ENCODE data around the gene SLC29A1.

Gene SLC29A1

DNA sequence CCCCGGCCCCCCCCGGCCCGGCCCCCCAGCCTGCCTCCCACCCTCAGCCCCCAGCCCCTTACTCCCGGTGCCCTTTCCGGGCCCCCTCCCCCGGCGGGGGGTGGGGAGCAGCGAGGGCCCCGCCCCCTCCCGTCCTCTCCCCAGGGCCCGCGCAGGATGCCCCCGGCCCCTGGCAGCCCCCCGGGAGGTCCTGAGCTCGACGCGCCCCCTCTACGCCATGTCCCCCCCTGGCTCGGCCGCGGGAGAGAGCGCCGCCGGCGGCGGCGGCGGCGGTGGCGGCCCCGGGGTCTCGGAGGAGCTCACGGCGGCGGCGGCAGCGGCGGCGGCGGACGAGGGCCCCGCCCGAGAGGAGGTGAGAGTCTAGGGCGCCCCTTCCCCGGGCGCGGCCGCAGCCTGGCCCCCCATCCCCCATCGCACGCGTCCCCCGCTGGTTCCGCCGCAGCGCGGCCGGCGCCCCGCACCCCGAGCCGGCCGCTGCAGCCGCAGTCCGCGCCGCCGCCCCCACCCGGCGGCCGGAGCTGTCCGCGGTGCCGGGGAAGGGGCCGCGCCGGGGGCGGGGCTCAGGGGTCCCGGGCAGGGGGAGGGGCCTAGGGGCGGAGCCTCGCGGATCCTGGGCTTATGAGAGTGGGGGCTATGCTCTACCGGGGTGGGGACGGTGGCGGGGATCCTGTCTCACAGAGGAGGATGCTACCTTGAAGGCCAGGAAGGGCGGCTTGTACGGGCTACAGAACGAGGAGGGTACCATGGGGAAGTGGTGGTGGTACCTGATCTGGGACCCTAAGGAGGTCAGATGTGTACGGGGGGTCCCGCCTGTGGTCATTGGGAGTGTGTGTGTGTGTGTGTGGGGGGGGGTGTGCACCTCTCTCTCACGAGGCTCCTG, 47.4 kb downstream of the SLC29A1 start:
- Histone ChIP-seq H3K36me3 (ENCODE audit: low read depth) (no peaks in the 10 kb centered on the region), H3K9me3 (ENCODE audit: severe bottlenecking) (no peaks in the 10 kb centered on the region), H3K4me1 (ENCODE audit: insufficient read depth, poor library complexity, severe bottlenecking) (no peaks in the 10 kb centered on the region), H3K27me3 (ENCODE audit: insufficient read depth, poor library complexity, severe bottlenecking) (peaks cover 31% of the 10 kb centered on the region), H3K27ac (ENCODE audit: poor library complexity, severe bottlenecking) (no peak overlapping the region), H3K4me3 (ENCODE audit: severe bottlenecking) (peak overlapping the region; percentile 32)
- DNase-seq (ENCODE audit: low spot score): no peak
- TF ChIP-seq, protein P1, sequence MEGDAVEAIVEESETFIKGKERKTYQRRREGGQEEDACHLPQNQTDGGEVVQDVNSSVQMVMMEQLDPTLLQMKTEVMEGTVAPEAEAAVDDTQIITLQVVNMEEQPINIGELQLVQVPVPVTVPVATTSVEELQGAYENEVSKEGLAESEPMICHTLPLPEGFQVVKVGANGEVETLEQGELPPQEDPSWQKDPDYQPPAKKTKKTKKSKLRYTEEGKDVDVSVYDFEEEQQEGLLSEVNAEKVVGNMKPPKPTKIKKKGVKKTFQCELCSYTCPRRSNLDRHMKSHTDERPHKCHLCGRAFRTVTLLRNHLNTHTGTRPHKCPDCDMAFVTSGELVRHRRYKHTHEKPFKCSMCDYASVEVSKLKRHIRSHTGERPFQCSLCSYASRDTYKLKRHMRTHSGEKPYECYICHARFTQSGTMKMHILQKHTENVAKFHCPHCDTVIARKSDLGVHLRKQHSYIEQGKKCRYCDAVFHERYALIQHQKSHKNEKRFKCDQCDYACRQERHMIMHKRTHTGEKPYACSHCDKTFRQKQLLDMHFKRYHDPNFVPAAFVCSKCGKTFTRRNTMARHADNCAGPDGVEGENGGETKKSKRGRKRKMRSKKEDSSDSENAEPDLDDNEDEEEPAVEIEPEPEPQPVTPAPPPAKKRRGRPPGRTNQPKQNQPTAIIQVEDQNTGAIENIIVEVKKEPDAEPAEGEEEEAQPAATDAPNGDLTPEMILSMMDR (IDR thresholded peaks at IDR 0.05; ENCODE audit: poor library complexity, severe bottlenecking): no peak
- ATAC-seq (ENCODE audit: low read depth): no peak

DNA sequence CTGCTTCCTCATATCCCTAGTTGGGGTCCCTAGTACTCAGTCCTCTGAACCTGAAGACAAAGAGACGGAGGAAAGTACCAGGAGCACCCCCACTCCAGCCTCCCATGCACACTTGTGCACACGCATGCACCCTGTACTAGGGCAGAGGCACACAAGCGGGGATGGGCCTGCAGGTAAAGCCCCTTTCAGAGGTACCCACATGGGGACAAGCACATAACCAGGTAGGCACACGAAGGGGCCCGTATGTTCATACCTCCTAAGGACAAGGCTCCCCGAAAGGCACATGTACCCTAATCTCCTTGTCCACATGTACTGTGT, 48.0 kb downstream of the SLC29A1 start:
- TF ChIP-seq, protein P1 (IDR thresholded peaks at IDR 0.05; ENCODE audit: poor library complexity, severe bottlenecking): no peak
- no peak for ATAC-seq (ENCODE audit: low read depth)
- H3K9me3 ChIP-seq (ENCODE audit: severe bottlenecking): no peaks in the 10 kb centered on the region
- DNase-seq (ENCODE audit: low spot score): no peak
- H3K27me3 ChIP-seq (ENCODE audit: insufficient read depth, poor library complexity, severe bottlenecking): peaks cover 34% of the 10 kb centered on the region
- no peaks in the 10 kb centered on the region for H3K4me1 ChIP-seq (ENCODE audit: insufficient read depth, poor library complexity, severe bottlenecking)
- H3K27ac ChIP-seq (ENCODE audit: poor library complexity, severe bottlenecking): no peak overlapping the region
- H3K4me3 ChIP-seq (ENCODE audit: severe bottlenecking): no peak overlapping the region
- no peaks in the 10 kb centered on the region for H3K36me3 ChIP-seq (ENCODE audit: low read depth)

DNA sequence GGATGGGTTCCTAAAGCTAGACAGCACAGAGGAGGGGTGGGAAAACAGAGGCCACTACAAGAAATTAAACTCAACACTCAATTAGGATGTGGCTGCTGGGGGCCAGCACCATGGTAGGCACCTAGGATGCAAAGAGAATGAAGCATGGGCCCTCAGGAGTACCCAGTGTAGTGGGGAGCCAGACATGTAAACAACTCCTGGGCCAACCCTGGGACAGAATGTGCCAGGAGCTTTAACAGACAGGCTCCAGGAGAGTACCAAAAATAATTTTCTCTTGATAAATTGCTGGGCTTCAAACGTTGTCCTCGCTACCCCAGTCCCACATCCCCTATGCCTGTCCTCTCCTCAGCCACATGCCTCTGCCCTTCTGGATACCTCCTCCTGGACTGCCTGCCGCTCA, 48.5 kb downstream of the SLC29A1 start:
- no peak for ATAC-seq (ENCODE audit: low read depth)
- no peaks in the 10 kb centered on the region for H3K9me3 ChIP-seq (ENCODE audit: severe bottlenecking)

DNA sequence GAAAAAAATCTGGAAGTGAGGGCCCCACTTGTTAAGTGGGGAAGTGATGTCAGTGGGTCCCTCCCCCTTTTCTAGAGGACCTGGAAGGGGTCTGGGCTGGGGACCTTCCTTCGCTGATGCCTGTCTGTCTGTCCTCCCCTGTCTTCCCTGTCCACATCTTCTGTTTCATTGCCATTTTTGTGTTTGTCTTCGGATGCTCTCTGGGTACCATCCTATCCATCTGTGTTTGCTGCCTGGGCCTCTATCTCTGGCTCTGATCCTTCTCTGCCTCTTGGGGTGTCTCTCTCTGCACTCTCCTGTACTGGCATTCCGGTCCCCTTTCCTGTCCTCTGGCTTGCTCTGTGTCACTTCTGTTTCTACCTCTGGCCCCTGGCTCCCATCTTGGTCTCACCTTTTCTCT, 49.1 kb downstream of the SLC29A1 start:
- Histone ChIP-seq H3K27ac (ENCODE audit: poor library complexity, severe bottlenecking) (no peak overlapping the region), H3K36me3 (ENCODE audit: low read depth) (no peaks in the 10 kb centered on the region), H3K9me3 (ENCODE audit: severe bottlenecking) (no peaks in the 10 kb centered on the region), H3K27me3 (ENCODE audit: insufficient read depth, poor library complexity, severe bottlenecking) (peaks cover 43% of the 10 kb centered on the region), H3K4me3 (ENCODE audit: severe bottlenecking) (no peak overlapping the region), H3K4me1 (ENCODE audit: insufficient read depth, poor library complexity, severe bottlenecking) (no peaks in the 10 kb centered on the region)
- ATAC-seq (ENCODE audit: low read depth): no peak
- TF ChIP-seq, protein P1 (IDR thresholded peaks at IDR 0.05; ENCODE audit: poor library complexity, severe bottlenecking): no peak
- DNase-seq (ENCODE audit: low spot score): no peak

More for the DNA sequence above, 48.5 kb downstream of the SLC29A1 start:
- no peaks in the 10 kb centered on the region for H3K4me1 ChIP-seq (ENCODE audit: insufficient read depth, poor library complexity, severe bottlenecking)
- TF ChIP-seq, protein P1 (IDR thresholded peaks at IDR 0.05; ENCODE audit: poor library complexity, severe bottlenecking): no peak
- DNase-seq (ENCODE audit: low spot score): no peak
- H3K36me3 ChIP-seq (ENCODE audit: low read depth): no peaks in the 10 kb centered on the region
- H3K27ac ChIP-seq (ENCODE audit: poor library complexity, severe bottlenecking): no peak overlapping the region
- no peak overlapping the region for H3K4me3 ChIP-seq (ENCODE audit: severe bottlenecking)
- H3K27me3 ChIP-seq (ENCODE audit: insufficient read depth, poor library complexity, severe bottlenecking): peaks cover 40% of the 10 kb centered on the region

DNA sequence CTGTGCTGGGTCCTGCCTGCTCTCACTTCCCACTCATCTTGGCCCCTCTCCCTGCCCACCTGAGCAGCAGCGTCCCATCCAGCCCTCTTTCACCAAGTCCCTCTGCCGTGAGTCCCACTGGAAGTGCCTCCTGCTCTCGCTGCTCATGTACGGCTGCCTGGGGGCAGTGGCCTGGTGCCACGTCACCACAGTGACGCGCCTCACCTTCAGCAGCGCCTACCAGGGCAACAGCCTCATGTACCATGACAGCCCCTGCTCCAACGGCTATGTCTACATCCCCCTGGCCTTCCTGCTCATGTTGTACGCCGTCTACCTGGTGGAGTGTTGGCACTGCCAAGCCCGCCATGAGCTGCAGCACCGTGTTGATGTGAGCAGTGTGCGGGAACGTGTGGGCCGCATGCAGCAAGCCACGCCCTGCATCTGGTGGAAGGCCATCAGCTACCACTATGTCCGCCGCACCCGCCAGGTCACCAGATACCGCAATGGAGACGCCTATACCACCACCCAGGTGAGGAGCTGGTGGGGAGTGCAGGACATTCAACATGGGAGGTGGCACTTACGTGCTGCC, 49.7 kb downstream of the SLC29A1 start:
- Histone ChIP-seq H3K27me3 (ENCODE audit: insufficient read depth, poor library complexity, severe bottlenecking) (peaks cover 43% of the 10 kb centered on the region), H3K27ac (ENCODE audit: poor library complexity, severe bottlenecking) (no peak overlapping the region), H3K9me3 (ENCODE audit: severe bottlenecking) (no peaks in the 10 kb centered on the region), H3K36me3 (ENCODE audit: low read depth) (no peaks in the 10 kb centered on the region), H3K4me3 (ENCODE audit: severe bottlenecking) (no peak overlapping the region), H3K4me1 (ENCODE audit: insufficient read depth, poor library complexity, severe bottlenecking) (no peaks in the 10 kb centered on the region)
- DNase-seq (ENCODE audit: low spot score): no peak
- TF ChIP-seq, protein P1 (IDR thresholded peaks at IDR 0.05; ENCODE audit: poor library complexity, severe bottlenecking): no peak
- ATAC-seq (ENCODE audit: low read depth): no peak
